ENCODE measurements around the gene ZPR1.
A peak's percentile ranks its signal among the peaks of the same experiment; 100 is the strongest.
"Not testable (repeated sequence)": the region's sequence is repeated elsewhere in the genome, so short reads cannot be mapped to it uniquely, and the experiment has no call there.

ZPR1 gene, protein sequence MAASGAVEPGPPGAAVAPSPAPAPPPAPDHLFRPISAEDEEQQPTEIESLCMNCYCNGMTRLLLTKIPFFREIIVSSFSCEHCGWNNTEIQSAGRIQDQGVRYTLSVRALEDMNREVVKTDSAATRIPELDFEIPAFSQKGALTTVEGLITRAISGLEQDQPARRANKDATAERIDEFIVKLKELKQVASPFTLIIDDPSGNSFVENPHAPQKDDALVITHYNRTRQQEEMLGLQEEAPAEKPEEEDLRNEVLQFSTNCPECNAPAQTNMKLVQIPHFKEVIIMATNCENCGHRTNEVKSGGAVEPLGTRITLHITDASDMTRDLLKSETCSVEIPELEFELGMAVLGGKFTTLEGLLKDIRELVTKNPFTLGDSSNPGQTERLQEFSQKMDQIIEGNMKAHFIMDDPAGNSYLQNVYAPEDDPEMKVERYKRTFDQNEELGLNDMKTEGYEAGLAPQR

DNA sequence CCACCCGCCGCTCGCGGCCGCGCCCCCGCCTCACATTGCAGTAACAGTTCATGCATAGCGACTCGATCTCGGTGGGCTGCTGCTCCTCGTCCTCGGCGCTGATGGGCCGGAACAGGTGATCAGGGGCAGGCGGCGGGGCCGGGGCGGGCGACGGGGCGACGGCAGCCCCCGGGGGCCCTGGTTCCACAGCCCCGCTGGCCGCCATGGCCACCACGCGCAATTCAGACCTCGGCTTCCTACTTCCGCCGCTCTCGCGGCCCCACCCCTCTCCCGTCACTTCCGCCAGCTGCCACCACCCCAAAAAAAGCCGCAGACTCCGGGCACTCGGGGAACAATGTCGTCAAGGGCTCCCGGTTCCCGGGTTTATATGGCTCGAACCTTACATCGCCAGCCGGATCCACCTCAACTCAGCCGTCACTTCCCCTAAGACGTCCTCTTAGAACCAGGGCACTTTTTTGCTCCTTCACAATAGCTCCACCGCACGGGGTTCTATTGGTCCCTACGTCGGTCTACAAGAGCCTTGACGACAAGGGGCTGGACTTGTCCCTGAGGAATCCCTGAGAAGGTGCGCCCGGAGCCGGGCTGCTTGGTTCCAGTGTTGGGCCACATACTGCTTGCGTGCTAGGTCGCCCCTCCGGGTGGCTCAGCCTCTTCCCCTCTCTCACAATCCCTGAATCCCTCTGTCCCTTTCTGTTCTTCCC is at the start of gene ZPR1:
Gene ZPR1, minus strand, starts transcription at position 238 of the 701 bp plus-strand sequence. Its CDS starts 33 bp downstream, at position 205.
- DNase-seq (ENCODE audit: low read depth) = peak; percentile 81

DNA sequence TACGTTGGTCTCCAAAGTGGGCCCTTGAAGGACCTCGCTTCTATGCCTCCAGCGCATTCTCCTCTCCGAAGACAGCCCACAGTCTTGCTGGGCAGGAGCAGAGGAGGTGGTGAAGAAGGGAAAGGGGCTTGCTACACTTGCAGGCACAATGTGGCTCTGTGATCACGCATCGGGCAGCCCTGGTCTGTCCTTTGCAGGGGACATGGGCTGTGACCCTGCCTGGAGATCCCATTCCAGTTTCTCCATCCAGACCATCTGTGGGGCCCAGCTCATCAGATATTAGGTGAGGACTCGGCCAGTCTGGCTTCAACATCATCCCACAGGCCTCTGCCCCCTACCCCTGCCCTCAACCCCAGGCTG is 48.8 kb upstream of the ZPR1 start:
- DNase-seq (ENCODE audit: low read depth) = no peak

DNA sequence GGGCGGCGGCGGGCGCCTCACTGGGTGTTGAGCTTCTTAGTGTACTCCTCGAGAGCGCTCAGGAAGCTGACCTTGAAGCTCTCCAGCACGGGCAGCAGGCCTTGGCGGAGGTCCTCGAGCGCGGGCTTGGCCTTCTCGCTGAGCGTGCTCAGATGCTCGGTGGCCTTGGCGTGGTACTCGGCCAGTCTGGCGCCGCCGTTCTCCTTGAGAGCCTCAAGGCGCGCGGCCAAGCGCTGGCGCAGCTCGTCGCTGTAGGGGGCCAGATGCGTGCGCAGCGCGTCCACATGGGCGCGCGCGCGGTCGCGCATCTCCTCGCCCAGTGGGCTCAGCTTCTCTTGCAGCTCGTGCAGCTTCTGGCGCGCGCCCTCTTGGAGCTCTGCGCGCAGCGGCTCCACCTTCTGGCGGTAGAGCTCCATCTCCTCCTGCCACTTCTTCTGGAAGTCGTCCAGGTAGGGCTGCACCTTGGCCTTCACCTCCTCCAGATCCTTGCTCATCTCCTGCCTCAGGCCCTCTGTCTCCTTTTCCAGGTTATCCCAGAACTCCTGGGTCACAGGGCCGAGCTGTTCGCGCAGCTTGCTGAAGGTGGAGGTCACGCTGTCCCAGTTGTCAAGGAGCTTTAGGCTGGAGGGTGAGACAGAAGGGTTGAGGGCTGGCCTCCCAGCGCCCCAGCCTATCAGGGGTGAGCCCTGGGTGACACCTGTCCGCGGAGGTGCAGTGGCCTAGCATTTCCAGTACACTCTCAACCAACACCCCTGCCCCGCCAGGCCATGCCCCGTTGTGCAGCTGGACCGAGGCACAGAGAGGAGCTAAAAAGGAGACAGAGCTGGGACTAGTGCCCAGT is 48.2 kb upstream of the ZPR1 start:
- DNase-seq (ENCODE audit: low read depth) = peak; percentile 53

DNA sequence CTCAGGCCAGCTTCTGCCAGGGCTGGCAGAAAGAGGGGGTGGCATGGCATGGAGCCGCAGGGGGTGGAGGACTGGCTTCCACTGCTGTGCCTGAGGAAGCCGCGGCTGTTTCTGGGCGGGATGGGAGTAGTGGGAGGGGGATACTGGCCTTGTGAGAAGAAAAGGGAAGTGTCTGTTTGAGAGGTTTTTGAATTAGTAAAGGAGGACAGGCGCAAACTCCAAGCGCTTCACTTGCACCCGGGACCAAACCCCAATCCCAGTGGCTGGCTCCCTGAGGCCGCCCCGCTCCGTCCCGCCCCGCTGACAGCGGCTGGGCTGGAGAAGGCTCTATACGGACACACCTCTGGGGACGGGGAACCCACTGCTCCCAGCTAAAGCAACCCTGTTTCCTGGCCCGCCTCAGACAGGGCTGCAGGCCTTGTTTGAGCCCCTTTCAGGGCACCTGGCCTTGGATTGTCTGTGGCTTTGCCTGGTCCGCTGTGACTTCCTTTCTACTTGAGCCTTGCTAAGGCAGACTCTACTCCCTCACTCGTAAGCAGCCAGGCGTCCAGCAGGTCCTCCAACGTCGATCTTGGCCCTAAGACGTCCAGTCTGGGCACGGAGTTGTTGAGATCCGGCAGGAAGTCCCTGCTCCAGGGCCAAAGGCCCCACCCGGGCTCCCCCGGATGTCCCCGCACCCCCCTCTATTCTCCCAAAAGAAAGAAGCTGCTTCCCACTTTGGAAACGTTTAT is 47.4 kb upstream of the ZPR1 start:
- no peak for DNase-seq (ENCODE audit: low read depth)

- not testable (repeated sequence) for DNase-seq (ENCODE audit: low read depth)
Observed at GRCh38 chr11:116834535-116835041, 46.8 kb upstream of the ZPR1 start.

- no peak for DNase-seq (ENCODE audit: low read depth)
Observed at GRCh38 chr11:116833816-116834534, 46.2 kb upstream of the ZPR1 start.

DNA sequence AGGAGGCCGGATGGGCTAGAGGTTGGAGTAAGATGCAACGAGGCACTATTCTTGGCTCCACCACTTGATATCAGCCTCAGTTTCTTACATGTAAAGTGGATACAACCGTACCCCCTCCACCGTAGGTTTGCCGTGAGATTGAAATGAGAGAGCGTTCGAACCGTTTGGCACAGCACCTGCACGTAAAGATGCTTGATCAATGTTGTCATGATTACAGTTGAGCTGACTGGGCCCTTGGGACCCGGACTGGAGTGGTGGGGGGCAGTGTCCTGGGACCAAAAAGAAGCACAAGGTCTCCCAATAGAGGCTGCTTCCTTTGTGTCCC is 45.6 kb upstream of the ZPR1 start:
- no peak for DNase-seq (ENCODE audit: low read depth)

DNA sequence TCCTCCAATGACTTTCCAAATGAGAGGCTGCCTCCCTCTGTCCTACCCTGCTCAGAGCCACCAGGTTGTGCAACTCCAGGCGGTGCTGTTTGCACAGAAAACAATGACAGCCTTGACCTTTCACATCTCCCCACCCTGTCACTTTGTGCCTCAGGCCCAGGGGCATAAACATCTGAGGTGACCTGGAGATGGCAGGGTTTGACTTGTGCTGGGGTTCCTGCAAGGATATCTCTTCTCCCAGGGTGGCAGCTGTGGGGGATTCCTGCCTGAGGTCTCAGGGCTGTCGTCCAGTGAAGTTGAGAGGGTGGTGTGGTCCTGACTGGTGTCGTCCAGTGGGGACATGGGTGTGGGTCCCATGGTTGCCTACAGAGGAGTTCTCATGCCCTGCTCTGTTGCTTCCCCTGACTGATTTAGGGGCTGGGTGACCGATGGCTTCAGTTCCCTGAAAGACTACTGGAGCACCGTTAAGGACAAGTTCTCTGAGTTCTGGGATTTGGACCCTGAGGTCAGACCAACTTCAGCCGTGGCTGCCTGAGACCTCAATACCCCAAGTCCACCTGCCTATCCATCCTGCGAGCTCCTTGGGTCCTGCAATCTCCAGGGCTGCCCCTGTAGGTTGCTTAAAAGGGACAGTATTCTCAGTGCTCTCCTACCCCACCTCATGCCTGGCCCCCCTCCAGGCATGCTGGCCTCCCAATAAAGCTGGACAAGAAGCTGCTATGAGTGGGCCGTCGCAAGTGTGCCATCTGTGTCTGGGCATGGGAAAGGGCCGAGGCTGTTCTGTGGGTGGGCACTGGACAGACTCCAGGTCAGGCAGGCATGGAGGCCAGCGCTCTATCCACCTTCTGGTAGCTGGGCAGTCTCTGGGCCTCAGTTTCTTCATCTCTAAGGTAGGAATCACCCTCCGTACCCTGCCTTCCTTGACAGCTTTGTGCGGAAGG is 44.8 kb upstream of the ZPR1 start:
- DNase-seq (ENCODE audit: low read depth) = no peak

GRCh38 chr11:116831790-116832349 is 44.0 kb upstream of the ZPR1 start:
- DNase-seq (ENCODE audit: low read depth) = no peak

DNA sequence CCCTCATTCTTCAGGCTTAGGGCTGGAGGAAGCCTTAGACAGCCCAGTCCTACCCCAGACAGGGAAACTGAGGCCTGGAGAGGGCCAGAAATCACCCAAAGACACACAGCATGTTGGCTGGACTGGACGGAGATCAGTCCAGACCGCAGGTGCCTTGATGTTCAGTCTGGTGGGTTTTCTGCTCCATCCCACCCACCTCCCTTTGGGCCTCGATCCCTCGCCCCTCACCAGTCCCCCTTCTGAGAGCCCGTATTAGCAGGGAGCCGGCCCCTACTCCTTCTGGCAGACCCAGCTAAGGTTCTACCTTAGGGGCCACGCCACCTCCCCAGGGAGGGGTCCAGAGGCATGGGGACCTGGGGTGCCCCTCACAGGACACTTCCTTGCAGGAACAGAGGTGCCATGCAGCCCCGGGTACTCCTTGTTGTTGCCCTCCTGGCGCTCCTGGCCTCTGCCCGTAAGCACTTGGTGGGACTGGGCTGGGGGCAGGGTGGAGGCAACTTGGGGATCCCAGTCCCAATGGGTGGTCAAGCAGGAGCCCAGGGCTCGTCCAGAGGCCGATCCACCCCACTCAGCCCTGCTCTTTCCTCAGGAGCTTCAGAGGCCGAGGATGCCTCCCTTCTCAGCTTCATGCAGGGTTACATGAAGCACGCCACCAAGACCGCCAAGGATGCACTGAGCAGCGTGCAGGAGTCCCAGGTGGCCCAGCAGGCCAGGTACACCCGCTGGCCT is 42.5 kb upstream of the ZPR1 start:
- no peak for DNase-seq (ENCODE audit: low read depth)

DNA sequence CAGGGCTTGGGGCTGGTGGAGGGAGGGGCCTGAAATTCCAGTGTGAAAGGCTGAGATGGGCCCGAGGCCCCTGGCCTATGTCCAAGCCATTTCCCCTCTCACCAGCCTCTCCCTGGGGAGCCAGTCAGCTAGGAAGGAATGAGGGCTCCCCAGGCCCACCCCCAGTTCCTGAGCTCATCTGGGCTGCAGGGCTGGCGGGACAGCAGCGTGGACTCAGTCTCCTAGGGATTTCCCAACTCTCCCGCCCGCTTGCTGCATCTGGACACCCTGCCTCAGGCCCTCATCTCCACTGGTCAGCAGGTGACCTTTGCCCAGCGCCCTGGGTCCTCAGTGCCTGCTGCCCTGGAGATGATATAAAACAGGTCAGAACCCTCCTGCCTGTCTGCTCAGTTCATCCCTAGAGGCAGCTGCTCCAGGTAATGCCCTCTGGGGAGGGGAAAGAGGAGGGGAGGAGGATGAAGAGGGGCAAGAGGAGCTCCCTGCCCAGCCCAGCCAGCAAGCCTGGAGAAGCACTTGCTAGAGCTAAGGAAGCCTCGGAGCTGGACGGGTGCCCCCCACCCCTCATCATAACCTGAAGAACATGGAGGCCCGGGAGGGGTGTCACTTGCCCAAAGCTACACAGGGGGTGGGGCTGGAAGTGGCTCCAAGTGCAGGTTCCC is 41.8 kb upstream of the ZPR1 start, which contains the start of gene APOC3:
Gene APOC3, plus strand, starts transcription at position 383 of the 659 bp plus-strand sequence. CDS start 676 bp downstream, outside the sequence.
- no peak for DNase-seq (ENCODE audit: low read depth)

- no peak for DNase-seq (ENCODE audit: low read depth)
Observed at GRCh38 chr11:116828632-116829524, 41.1 kb upstream of the ZPR1 start.

GRCh38 chr11:116827461-116827860 is 39.6 kb upstream of the ZPR1 start:
- DNase-seq (ENCODE audit: low read depth) = no peak

GRCh38 chr11:116826751-116827431 is 39.1 kb upstream of the ZPR1 start:
- no peak for DNase-seq (ENCODE audit: low read depth)

DNA sequence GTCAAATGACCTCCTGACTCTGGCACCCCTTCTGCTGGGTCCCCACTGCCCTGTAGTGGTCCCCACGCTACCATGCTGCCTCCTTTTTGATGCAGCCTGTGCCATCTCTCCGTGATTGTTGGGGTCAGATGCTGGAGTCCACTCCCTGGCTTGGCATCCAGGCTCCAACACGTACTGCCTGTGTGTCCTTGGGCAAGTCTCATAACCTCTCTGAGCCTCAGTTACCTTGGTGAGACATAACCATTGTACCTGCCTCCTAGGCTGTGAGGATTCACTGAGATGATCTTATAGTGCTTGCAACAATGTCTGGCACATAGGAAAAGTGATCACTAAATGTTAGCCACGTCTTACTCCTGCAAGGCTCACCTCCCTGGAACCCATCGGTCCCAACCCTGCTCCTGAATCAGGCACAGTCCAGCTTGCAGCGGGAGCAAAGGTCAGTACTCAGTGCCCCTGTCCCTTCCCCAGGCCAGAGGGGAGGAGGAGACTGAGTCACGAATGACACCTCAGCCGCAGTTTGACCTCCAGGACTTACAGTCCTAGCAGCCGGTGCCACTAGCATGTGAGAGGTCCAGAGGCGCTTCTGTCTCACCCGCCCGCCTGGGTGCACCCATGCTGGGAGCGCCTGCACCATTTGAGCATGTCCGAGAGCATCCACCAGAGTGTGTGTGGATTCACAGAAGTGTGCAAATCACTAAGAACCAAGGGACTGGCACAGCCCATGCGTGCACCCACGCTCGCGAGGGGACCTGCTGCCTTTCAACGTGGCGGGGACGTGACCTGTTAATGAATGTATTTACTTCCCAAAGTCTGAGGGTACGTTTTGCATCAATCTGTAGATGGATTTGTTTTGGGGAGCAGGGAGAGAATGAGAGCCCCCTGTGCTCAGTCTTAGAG is 38.3 kb upstream of the ZPR1 start:
- no peak for DNase-seq (ENCODE audit: low read depth)
